Measurements from ENCODE around the gene PCP2.
"Not testable (repeated sequence)": the region's sequence is repeated elsewhere in the genome, so short reads cannot be mapped to it uniquely, and the experiment has no call there.

Gene PCP2

GRCh38 chr19:7661744-7662538, 28.4 kb upstream of the PCP2 start:
- DNase-seq (ENCODE audit: low read depth in 4 of 4, low spot score in 1 of 4) = no peak

GRCh38 chr19:7658219-7658686, 24.7 kb upstream of the PCP2 start:
- DNase-seq (ENCODE audit: low read depth in 4 of 4, low spot score in 1 of 4) = no peak

GRCh38 chr19:7657131-7657751, 23.7 kb upstream of the PCP2 start:
- DNase-seq (ENCODE audit: low read depth in 4 of 4, low spot score in 1 of 4) = no peak

DNA sequence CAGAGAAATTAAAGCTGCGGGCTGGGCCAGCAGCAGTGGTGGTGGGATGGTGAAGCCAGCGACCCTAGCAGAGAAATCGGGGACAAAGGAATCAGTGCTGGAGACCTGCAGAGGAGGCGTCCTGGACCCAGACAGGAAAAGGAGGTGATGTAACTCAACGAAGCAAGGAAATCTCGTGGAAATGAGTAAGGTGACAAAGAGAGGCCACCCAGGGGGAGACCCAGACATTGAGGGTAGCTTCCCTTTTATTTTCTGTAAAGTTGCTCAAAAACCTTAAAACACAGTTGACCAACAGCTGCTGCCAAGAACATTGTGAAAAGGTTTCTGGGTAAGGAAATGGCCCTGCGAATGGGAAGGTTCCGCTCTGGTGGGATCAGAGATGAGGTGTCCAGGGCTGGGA, 22.1 kb upstream of the PCP2 start:
- DNase-seq (ENCODE audit: low read depth in 4 of 4, low spot score in 1 of 4) = no peak

DNA sequence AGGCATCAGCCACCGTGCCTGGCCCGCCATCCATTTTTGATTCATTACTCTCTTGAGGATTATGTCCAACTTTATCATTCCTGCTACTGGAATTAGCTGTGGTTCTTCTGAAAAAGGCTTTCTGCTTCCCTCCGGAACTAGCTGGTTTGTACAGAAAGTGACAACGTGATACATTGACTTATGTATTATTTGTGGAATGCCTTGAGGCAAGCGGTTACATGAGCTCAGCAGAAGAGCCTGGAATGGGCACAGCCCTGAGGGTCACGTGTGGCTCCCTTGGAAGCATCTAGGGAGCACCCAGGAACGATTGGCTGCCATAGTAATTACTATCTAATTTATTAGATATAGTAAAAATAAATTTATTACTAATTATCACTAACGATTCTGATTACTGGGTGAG, 20.9 kb upstream of the PCP2 start:
- DNase-seq (ENCODE audit: low read depth in 4 of 4, low spot score in 1 of 4) = no peak

GRCh38 chr19:7652061-7652641, 18.6 kb upstream of the PCP2 start:
- peak; percentile 69 to 83 (median 78) for DNase-seq (ENCODE audit: low read depth in 4 of 4, low spot score in 1 of 4)

DNA sequence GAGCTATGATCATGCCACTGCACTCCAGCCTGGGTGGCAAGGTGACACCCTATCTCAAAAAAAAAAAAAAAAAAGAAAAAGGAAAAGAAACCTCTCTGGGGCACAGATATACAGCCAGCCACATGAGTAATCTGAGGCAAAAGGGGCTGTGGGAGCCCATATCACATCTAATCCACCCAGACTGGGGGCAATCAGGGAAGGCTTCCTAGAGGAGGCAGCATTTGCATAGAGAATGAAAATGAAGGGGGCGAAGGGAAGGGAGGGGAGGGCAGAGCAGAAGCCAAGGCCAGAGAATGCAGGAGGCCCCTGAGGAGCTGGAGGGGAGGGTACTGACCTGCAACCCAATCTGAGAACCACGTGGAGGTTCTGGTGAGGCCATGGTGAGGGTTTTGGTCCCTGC, 16.6 kb upstream of the PCP2 start:
- no peak for DNase-seq (ENCODE audit: low read depth in 4 of 4, low spot score in 1 of 4)

DNA sequence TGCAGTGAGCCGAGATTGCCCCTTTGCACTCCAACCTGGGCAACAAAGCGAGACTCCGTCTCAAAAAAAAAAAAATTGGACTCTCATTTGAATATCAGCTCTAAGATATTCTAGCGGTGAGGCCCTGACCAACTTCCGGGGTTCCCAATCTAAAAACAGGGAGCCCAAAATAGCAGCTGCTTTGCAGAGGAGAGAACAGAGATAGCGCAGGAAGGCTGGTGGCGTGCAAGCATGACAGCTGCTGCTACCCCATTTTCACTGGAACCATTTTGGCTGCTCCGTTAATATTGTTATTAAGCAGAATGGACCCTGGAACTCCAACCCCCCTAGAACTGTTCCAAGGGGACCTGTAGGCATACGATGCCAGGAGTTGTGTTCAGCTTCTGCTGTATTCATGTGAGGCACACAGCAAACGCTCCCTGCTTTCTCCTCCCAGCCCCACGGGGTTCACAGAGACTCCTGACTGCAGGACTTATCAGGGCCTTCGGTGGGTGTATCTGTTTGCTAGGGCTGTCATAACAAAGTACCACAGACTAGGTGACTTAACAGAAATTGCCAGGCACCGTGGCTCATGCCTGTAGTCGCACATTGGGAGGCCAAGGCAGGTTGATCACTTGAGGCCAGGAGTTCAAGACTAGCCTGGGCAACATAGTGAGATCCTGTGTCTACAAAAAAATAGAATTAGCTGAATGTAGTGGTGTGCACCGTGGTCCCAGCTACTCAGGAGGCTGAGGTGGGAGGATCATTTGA, 14.9 kb upstream of the PCP2 start:
- DNase-seq (ENCODE audit: low read depth in 4 of 4, low spot score in 1 of 4) = no peak

GRCh38 chr19:7647156-7647555, 13.6 kb upstream of the PCP2 start:
- no peak for DNase-seq (ENCODE audit: low read depth in 4 of 4, low spot score in 1 of 4)

- DNase-seq (ENCODE audit: low read depth in 4 of 4, low spot score in 1 of 4) = no peak
These were observed 12.8 kb upstream of the PCP2 start for GRCh38 chr19:7646426-7646700.

GRCh38 chr19:7645656-7646425, 12.3 kb upstream of the PCP2 start:
- DNase-seq (ENCODE audit: low read depth in 4 of 4, low spot score in 1 of 4) = no peak

DNA sequence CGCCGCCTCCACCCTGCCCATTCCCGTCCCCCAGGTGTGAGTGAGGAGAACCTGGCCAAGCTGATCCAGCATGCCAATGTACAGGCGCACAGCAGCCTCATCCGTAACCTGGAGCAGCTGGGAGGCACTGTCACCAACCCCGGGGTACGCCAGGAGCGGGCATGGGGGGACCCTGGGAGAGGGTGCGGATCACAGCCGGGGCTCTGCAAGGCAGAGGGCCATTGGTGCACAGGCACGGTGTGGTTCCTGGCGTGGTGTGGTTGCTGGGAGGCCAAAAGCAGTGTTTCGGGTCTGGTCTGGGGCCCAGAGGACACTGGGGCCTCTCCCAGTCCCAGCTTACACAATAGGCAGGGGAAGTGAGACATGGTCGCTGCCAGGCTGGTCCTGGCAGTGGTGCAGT, 11.6 kb upstream of the PCP2 start:
- no peak for DNase-seq (ENCODE audit: low read depth in 4 of 4, low spot score in 1 of 4)

DNA sequence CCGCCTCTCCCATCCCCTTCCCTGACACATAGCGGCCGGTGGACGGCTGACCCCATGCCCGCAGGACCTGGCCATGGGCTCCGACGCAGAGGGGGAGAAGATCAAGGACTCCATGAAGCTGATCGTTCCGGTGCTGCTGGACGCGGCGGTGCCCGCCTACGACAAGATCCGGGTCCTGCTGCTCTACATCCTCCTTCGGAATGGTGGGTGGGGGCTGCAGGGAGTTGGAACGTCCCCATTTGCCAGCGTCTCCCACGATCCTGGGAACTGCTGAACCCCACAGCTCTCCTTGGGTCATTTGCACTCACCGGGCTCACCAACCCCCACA, 11.0 kb upstream of the PCP2 start:
- DNase-seq (ENCODE audit: low read depth in 4 of 4, low spot score in 1 of 4) = no peak

DNA sequence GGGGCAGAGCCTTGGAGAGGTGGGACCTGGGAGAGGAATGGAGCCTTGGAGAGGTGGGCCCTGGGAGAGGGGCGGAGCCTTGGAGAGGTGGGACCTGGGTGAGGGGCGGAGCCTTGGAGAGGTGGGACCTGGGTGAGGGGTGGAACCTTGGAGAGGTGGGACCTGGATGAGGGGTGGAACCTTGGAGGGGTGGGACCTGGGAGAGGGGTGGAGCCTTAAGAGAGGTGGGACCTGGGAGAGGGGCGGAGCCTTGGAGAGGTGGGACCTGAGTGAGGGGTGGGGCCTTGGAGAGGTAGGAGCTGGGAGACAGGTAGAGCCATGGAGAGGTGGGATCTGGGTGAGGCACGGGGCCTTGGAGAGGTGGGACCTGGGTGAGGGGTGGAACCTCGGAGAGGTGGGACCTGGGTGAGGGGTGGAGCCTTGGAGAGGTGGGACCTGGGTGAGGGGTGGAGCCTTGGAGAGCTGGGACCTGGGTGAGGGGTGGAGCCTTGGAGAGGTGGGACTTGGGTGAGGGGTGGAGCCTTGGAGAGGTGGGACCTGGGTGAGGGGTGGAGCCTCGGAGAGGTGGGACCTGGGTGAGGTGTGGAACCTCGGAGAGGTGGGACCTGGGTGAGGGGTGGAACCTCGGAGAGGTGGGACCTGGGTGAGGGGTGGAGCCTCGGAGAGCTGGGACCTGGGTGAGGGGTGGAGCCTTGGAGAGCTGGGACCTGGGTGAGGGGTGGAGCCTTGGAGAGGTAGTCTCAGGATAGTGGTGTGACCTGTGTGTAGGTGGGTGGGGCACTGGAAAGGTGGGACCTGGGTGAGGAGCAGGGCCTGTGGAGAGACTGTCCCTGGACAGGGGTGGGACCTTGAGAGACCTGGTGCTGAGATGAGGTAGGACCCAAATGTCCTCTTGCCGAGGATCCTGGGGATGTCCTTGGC, 10.4 kb upstream of the PCP2 start:
- DNase-seq (ENCODE audit: low read depth in 4 of 4, low spot score in 1 of 4) = not testable (repeated sequence)

- no peak for DNase-seq (ENCODE audit: low read depth in 4 of 4, low spot score in 1 of 4)
These were observed 9.5 kb upstream of the PCP2 start for GRCh38 chr19:7643031-7643415.

GRCh38 chr19:7642295-7643030, 8.9 kb upstream of the PCP2 start:
- no peak for DNase-seq (ENCODE audit: low read depth in 4 of 4, low spot score in 1 of 4)

- DNase-seq (ENCODE audit: low read depth in 4 of 4, low spot score in 1 of 4) = no peak
These were observed 8.1 kb upstream of the PCP2 start for GRCh38 chr19:7641290-7642276.

- no peak for DNase-seq (ENCODE audit: low read depth in 4 of 4, low spot score in 1 of 4)
These were observed 7.3 kb upstream of the PCP2 start for GRCh38 chr19:7640803-7641202.
